ENCODE results near the gene LDLRAD4.

GRCh38 chr18:13175754-13176210 lies 42.8 kb upstream of the LDLRAD4 start:
- TF ChIP-seq CTCF (conservative IDR thresholded peaks at IDR 0.05; ENCODE audit: low read depth, low read length), result no peak
- TF ChIP-seq EZH2 (IDR thresholded peaks at IDR 0.05; ENCODE audit: borderline replicate concordance, low read depth, low read length, poor library complexity, severe bottlenecking), result no peak

Measured in A673 (cell line).